ENCODE results near the gene MORN4.
"Not testable (repeated sequence)": the region's sequence is repeated elsewhere in the genome, so short reads cannot be mapped to it uniquely, and the experiment has no call there.

Gene MORN4

DNA sequence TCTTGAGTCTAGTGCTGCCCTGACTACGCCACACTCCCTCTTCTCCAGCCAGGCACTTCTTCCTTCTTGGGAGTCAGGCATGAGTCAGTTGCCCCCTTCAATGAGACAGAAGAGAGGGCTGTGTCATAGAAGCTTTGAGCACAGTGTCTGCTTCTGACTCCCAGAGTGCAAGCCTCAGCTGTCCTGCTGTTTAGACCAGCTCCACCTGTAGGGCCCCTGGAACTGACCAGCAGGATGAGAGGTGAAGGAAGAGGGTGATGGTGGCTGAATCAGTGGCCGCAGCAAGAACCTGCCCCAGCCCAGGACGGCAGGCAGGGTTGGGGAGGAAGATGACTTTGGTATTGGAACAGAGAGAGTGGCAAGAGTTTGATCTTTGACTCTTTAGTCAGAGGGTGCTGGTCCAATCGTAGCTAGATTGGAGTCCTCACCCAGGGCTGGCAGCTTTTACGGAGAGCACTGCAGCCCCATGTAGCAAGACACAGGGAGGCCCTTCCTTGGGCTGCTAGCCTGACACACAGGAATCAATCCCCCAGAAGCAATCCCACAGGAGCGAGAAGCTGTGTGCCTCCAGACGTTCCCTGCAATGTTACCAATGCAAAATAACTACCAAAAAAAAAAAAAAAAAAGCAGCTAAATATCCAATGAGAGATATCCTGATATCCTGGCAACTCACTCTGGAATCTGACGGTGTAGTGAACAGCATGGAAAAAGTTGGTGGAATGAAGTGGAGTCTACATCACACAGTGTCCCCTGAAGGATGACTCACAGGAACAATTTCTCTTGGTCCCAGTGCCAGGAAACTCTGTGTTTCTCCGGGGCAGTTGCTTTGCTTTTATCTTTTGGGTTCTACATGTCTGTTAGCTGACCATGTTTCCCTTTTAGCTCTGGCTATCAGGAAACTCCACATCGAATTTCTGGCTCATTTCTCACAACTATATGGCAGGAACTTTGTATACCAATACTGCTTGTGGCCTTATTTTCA is 36.9 kb downstream of the MORN4 start:
- DNase-seq, result no peak

GRCh38 chr10:97593421-97593820 is 39.9 kb downstream of the MORN4 start:
- no peak for DNase-seq

GRCh38 chr10:97590748-97591495 is 42.4 kb downstream of the MORN4 start:
- no peak for DNase-seq

DNA sequence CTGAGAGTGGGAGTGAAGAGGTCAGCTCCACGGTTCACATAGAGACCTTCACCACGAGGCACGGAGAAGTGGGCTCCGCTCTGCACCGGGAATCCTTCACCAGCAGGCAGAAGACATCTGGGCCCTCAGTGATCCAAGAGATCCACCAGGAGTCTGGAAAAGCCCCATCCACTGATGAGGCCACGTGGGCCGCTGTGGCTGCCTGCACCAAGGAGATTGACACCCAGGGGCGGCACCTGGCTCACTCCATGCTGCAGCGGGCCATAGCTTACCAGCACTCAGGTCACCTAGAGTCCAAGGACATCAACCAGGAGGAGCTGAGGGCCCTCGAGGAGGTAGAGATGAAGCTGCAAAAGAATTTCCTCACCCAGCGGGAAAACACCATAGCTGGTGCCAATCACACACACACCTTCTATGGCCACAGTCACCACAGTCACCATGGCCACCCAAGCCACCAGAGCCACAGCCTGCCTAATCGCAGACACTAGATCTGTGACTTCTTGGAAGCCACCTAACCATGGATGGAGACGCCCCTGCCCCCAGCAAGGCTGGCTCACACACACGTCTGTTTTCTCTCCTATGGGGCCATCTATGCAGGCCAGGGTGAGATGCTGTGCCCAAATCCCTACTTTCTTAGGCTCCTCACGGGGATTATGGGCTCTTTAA is 43.1 kb downstream of the MORN4 start:
- DNase-seq, result peak in 2 of 5 experiments; percentile 6 to 64

DNA sequence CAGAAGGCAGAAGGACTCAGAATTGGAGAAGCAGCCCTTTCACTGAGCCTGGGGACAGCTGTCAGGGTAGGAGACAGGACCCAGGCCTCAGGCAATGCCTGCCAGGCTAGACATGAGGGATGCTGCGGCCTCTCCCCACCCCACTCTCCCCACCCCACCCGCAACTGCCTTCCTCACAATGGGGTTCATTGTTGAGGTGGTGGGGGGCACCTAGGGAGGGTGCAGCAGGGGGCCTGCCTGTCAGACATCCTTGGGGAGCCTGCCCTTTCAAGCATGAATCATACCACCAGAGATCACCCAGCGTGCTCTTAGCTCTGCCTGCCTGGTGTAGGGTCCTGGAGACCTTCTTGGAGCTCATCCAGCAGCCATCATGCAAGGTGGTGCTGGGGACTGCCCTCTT is 43.8 kb downstream of the MORN4 start, which contains the start of gene C10orf62:
Gene C10orf62 (plus strand): TSS at position 243 of the 400 bp plus-strand sequence. CDS start 177 bp downstream, outside the sequence.
- no peak for DNase-seq

GRCh38 chr10:97587183-97587582 is 46.1 kb downstream of the MORN4 start:
- no peak for DNase-seq

- no peak for DNase-seq
These were observed 47.9 kb downstream of the MORN4 start for GRCh38 chr10:97585439-97585811.

DNA sequence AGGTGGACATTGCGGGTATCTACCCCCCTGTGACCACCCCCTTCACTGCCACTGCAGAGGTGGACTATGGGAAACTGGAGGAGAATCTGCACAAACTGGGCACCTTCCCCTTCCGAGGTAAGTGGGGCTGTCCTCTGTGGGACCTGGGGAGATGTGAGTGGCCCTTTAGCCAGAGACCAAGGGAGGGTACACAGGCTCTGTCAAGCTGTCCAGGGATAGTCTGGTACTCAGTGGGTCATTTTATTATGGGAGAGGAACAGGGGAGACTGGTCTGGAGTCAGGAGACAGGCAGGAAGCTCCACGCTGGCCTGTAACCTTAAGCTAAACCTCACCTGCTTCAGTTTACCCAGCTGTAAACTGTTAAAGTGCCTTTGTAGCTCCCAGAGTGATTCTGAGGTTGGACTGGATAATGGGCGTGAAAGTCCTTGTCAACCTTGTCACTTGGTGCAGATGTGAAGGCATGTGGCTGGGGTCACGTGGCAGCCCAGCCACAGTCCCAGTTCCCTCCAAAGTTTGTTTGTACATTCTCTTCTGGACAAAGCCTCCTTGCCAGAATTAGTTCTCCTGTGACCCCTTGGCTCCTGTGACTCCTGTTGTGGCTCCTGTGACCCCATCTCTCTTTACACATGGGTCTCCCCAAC is 48.4 kb downstream of the MORN4 start:
- DNase-seq, result no peak

- DNase-seq, result no peak
These were observed 49.1 kb downstream of the MORN4 start, which contains the start of gene HOGA1 for GRCh38 chr10:97584060-97584797. HOGA1 (plus strand) TSS chr10:97584389; CDS start chr10:97584704, 315 bp downstream.

DNA sequence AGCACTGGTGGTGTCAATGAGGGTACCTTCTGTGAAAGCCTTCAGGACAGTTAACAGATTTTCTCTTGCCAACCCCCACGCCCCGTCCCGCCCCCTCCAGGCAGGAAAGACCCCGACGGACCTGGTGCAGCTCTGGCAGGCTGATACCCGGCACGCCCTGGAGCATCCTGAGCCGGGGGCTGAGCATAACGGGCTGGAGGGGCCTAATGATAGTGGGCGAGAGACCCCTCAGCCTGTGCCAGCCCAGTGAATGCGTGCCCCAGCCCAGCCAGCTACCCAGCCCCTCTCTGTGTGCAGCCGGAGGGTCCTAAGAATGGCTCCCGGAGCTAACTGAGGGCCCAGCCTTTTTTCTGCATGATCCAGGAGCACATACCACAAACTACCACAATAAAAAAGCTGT is 49.8 kb downstream of the MORN4 start:
- no peak for DNase-seq

GRCh38 chr10:97582169-97582568 is 51.1 kb downstream of the MORN4 start:
- DNase-seq, result no peak

DNA sequence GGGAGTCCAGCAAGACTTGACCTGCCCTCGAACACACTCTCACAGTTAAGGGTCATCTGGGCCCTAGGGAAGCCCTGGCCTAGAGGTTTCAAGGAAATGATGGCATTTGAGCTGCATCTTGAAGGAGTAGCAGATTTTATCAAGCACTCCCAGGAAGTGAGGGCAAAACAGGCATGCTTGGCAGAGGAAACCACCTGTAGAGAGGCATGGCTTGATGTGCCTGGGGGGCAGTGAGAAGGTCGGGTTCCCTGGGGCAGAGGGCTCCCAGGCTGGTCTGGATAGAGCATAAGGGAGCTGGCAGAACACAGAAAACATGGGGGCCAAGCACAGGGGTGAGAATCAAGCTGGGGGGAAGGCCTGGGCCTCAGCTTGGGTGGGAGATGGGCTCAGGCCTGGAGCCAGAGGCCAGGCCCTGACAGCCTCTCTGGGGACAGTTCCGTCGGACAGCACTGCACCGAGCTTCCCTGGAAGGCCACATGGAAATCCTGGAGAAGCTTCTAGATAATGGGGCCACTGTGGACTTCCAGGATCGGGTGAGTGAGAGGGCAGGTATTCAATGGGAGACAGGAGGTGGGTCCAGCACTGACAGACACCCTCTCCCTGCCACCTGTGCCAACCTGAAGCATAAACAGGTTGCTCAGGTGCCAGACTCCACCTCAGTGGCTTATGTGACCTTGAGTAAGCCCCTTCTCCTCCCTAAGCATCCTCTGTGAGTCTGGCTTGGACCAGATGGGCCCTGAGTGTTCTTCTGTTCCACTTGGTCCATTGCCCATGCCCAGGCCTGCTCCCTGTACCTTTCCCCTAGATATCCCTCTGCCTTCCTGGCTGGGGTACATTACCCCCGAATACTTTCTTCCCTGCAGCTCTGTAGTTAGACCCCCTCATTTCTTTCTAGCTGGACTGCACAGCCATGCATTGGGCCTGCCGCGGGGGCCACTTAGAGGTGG is 52.6 kb downstream of the MORN4 start:
- DNase-seq, result no peak

DNA sequence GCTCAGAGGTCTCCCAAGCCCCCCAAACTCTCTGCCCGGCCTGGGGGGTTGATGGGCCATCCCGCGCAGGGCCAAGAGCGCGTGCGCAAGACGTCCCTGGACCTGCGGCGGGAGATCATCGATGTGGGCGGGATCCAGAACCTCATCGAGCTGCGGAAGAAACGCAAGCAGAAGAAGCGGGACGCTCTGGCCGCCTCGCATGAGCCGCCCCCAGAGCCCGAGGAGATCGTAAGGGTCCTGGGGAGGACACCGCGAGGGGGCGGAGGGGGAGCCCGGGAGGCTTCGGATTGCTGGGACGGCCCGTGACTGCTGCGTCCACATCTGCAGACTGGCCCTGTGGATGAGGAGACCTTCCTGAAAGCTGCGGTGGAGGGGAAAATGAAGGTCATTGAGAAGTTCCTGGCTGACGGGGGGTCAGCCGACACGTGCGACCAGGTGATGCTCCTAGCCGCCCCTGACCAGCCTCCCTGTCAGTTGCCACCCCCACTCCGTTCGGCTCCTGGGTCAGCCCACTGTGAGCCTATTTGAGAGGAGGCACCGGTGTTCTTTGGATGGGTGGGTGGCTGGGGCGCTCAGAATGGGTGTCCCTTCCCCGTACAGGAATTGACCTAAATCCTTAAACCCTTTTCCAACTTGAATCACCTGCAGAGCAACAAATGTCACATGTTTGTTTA is 55.0 kb downstream of the MORN4 start:
- DNase-seq, result no peak

DNA sequence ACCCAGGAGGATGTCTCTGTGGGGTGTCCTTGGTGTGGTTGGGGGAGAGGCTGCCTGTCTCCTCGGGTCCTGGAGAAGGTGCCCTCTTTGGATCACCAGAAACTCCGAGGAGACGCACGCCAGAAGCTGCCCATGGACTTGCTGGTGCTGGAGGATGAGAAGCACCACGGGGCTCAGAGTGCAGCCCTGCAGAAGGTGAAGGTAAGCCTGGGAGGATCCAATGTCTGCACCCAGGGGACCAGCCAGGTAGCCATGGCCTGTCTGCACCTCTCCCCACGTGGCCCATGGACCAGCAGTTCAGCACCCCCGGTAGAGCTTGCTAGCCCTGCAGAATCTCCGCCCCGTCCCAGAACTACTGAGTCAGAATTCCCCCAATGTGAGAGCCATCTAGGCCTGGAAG is 55.6 kb downstream of the MORN4 start:
- DNase-seq, result no peak

DNA sequence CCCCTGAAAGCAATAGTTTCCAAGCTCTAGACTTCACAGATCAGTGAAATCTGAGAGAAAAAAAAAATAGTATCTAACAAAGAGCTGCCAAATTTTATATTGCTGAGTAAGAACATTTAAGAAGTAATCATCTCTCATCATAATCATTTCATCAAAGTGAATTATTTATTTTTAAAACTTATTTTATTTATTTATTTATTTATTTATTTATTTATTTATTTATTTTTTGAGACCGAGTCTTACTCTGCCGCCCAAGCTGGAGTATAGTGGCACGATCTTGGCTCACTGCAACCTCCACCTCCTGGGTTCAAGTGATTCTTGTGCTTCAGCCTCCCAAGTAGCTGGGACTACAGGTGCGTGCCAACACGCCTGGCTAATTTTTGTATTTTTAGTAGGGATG is 56.8 kb downstream of the MORN4 start:
- not testable (repeated sequence) for DNase-seq

DNA sequence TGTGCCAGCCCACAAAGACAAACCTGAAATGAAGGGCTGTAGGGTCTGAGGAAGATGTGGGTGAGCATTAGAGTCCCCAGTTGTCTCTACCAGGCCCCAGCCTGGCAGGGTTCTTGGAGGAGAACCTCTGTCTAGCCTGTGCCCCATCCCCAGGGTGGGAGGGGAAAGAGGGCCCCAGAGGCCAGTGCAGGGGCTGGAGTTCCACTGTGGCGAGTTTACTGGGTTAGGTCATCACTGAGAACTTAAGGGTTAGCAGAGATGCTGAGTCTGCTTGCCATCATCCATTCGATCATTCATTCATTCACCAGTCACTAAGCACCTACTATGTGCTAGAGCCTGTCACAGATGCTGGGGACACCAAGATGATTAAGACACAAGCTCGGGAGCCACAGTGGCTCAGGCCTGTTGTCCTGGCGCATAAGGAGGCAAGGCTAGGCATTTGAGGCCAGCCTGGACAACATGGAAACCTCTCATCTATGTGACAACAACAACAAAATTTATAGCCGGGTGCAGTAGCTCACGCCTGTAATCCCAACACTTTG is 58.1 kb downstream of the MORN4 start:
- DNase-seq, result no peak

DNA sequence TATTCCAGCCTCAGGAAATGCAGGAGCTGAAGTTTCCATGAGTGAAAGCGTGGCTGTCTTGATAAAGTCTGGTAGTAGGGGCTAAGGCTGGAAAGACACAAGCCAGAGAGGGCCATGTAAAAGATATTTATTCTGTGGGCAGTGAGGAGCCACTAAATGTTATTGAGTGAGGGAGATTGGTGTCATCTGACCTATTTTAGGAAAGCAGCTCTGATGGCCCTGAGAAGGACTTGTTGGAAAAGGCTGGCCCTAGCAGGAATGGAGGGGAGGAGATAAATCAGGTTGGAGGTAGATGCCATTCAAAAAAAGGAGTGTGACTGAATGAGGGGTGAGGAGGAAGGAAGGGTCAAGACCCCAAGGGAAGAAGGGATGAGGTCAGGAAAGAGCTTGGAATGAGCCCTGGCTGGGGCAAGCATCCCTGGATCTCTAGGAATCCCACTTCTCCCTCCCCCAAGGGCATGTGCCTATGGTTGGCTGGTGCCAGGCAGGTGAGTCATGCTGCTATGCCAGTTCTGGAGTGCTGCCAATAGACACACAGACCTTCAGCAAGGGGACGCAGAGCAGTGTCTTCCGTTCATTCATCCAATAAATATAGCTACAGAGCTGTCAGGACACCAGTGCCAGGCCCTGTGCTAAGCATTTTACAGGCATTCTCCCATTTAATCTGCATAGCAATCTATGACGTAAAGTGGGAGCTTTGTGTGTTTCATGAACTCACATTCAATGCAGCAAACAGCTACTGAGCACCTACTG is 58.8 kb downstream of the MORN4 start:
- no peak for DNase-seq

DNA sequence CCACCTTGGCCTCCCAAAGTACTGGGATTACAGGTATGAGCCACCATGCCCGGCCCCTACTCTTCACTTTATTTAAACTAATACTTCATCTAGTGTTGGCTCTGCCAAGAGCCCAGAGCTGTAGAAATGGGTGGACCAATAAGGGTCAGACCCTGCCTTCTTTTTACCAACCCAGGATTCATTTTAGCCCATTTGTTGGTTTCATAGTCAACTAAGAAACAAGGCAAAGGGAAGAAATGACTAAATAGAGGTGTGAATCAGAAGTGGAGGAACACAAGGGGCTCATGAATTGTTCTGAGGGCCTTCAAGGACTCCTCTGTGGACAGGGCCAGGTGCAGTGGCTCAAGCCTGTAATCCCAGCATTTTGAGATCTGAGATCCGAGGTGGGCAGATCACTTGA is 59.6 kb downstream of the MORN4 start:
- no peak for DNase-seq

- no peak for DNase-seq
These were observed 60.3 kb downstream of the MORN4 start for GRCh38 chr10:97573021-97573420.
